Stimulated activated naive CD8-positive, alpha-beta T cell treated with anti-CD3 and anti-CD28 coated beads, Interleukin-15, Interleukin-2, amounts not matched to agents 100 ng/mL and 50 ng/mL, for 24 hours (primary cell): ENCODE results near the gene NEK10.

ENCODE experiments used
- H3K27ac Mint-ChIP-seq: one replicate; pipeline ENCODE4 v1.8.0; 2021; ENCODE audit warnings: mild to moderate bottlenecking, mixed read lengths
- H3K27me3 Mint-ChIP-seq: one replicate; pipeline ENCODE4 v1.8.0; 2021; ENCODE audit warnings: mixed read lengths
- H3K36me3 Mint-ChIP-seq: one replicate; pipeline ENCODE4 v1.8.0; 2021; ENCODE audit warnings: low read depth, mixed read lengths
- H3K4me1 Mint-ChIP-seq: one replicate; pipeline ENCODE4 v1.8.0; 2021; ENCODE audit warnings: low read depth, mixed read lengths
- H3K4me3 Mint-ChIP-seq: one replicate; pipeline ENCODE4 v1.8.0; 2021; ENCODE audit warnings: mild to moderate bottlenecking, mixed read lengths
- H3K9me3 Mint-ChIP-seq: one replicate; pipeline ENCODE4 v1.8.0; 2021; ENCODE audit warnings: mixed read lengths

NEK10 gene

GRCh38 chr3:27160146-27160545 is 209.0 kb downstream of the NEK10 start:
- Mint-ChIP-seq H3K27me3 (no peaks in the 10 kb centered on the region), H3K9me3 (no peaks in the 10 kb centered on the region), H3K4me1 (no peaks in the 10 kb centered on the region), H3K27ac (no peak overlapping the region), H3K36me3 (no peaks in the 10 kb centered on the region), H3K4me3 (no peak overlapping the region)

GRCh38 chr3:27147215-27147614 is 222.0 kb downstream of the NEK10 start:
- H3K27me3 Mint-ChIP-seq = peaks cover 3% of the 10 kb centered on the region

GRCh38 chr3:27146786-27147185 is 222.4 kb downstream of the NEK10 start:
- Mint-ChIP-seq H3K27me3 (peaks cover 3% of the 10 kb centered on the region), H3K4me3 (no peak overlapping the region), H3K4me1 (no peaks in the 10 kb centered on the region), H3K9me3 (no peaks in the 10 kb centered on the region), H3K27ac (no peak overlapping the region), H3K36me3 (no peaks in the 10 kb centered on the region)

More at GRCh38 chr3:27147215-27147614, 222.0 kb downstream of the NEK10 start:
- no peak overlapping the region for H3K4me3 Mint-ChIP-seq
- no peaks in the 10 kb centered on the region for H3K4me1 Mint-ChIP-seq
- no peak overlapping the region for H3K27ac Mint-ChIP-seq
- H3K36me3 Mint-ChIP-seq = no peaks in the 10 kb centered on the region
- no peaks in the 10 kb centered on the region for H3K9me3 Mint-ChIP-seq

- no peak overlapping the region for H3K27ac Mint-ChIP-seq
- no peaks in the 10 kb centered on the region for H3K27me3 Mint-ChIP-seq
- no peak overlapping the region for H3K4me3 Mint-ChIP-seq
- H3K36me3 Mint-ChIP-seq = no peaks in the 10 kb centered on the region
- H3K9me3 Mint-ChIP-seq = peaks cover 4% of the 10 kb centered on the region
- no peaks in the 10 kb centered on the region for H3K4me1 Mint-ChIP-seq
Observed at GRCh38 chr3:27145719-27146118, 223.5 kb downstream of the NEK10 start.

GRCh38 chr3:27141668-27142067 is 227.5 kb downstream of the NEK10 start:
- H3K27me3 Mint-ChIP-seq = no peaks in the 10 kb centered on the region
- no peak overlapping the region for H3K27ac Mint-ChIP-seq
- H3K4me3 Mint-ChIP-seq = no peak overlapping the region
- no peaks in the 10 kb centered on the region for H3K36me3 Mint-ChIP-seq
- H3K4me1 Mint-ChIP-seq = no peaks in the 10 kb centered on the region
- H3K9me3 Mint-ChIP-seq = peaks cover 4% of the 10 kb centered on the region

GRCh38 chr3:27138562-27138961 is 230.6 kb downstream of the NEK10 start:
- H3K27ac Mint-ChIP-seq = no peak overlapping the region
- no peaks in the 10 kb centered on the region for H3K4me1 Mint-ChIP-seq
- H3K27me3 Mint-ChIP-seq = no peaks in the 10 kb centered on the region
- H3K36me3 Mint-ChIP-seq = no peaks in the 10 kb centered on the region
- no peak overlapping the region for H3K4me3 Mint-ChIP-seq
- H3K9me3 Mint-ChIP-seq = peaks cover 4% of the 10 kb centered on the region

DNA sequence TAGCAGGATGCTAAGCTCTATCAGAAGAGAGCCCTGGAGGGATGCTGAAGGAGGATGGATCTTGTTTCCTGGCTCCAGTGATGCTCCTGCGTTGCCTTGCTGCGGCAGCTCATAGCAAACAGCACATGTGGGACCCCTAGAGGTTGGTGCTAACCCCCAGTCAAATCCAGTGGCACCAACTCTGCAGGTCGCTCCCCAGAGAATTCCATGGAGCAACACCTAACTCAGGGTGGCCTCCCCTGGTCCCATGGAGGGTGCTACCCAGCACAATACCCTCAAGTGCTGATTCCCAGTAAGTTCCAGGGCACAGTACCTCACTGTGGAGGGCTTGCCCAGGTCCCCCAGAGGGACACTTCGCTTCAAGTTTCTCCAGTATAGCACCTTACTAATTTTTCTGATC is 231.2 kb downstream of the NEK10 start:
- H3K4me3 Mint-ChIP-seq = no peak overlapping the region
- H3K27me3 Mint-ChIP-seq = no peaks in the 10 kb centered on the region
- peaks cover 4% of the 10 kb centered on the region for H3K9me3 Mint-ChIP-seq
- H3K36me3 Mint-ChIP-seq = no peaks in the 10 kb centered on the region
- H3K4me1 Mint-ChIP-seq = no peaks in the 10 kb centered on the region
- H3K27ac Mint-ChIP-seq = no peak overlapping the region

GRCh38 chr3:27134171-27134796 is 234.9 kb downstream of the NEK10 start:
- no peaks in the 10 kb centered on the region for H3K36me3 Mint-ChIP-seq
- H3K4me1 Mint-ChIP-seq = no peaks in the 10 kb centered on the region
- no peaks in the 10 kb centered on the region for H3K9me3 Mint-ChIP-seq
- no peaks in the 10 kb centered on the region for H3K27me3 Mint-ChIP-seq
- no peak overlapping the region for H3K27ac Mint-ChIP-seq
- no peak overlapping the region for H3K4me3 Mint-ChIP-seq

DNA sequence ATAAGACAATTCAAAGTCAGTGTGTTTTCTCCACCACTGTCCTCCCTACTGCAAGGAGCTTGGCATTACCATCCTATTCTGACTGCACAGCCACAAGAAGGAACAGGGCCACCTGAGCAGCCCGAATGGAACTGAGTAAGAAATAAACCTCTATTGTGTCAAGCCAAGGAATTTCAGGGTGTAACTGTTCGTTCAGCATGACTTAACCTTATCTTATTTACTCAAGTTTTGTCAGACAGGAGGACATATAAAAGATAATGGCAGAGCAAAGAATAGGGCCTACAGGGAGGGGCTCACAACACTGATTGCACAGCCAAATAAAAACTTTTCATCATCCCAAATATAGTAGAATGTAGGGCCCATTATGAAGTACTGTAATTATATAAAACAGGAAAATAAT is 236.1 kb downstream of the NEK10 start:
- Mint-ChIP-seq H3K27ac (no peak overlapping the region), H3K9me3 (no peaks in the 10 kb centered on the region), H3K36me3 (no peaks in the 10 kb centered on the region), H3K27me3 (no peaks in the 10 kb centered on the region), H3K4me1 (no peaks in the 10 kb centered on the region), H3K4me3 (no peak overlapping the region)

GRCh38 chr3:27130796-27131195 is 238.4 kb downstream of the NEK10 start:
- H3K4me3 Mint-ChIP-seq = no peak overlapping the region
- H3K27me3 Mint-ChIP-seq = no peaks in the 10 kb centered on the region
- no peaks in the 10 kb centered on the region for H3K9me3 Mint-ChIP-seq
- H3K36me3 Mint-ChIP-seq = no peaks in the 10 kb centered on the region
- no peak overlapping the region for H3K27ac Mint-ChIP-seq
- H3K4me1 Mint-ChIP-seq = no peaks in the 10 kb centered on the region

DNA sequence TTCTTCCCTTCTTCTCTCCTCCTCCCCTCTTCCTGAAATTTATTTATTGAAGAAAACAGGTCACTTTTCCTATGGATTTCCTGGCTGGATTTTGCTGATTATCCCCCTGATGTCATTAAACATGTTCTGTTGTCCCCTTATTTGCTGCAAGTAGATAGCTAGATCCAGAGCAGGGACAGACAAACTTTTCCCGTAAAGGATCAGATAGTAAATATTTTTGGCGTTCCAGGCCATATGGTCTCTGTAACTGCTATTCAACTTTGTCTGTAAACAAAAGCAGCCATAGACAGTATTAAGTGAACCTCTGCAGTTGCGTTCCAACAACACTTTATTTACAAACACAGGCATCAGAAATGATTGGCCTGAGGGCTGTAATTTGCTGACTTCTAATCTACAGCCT is 241.3 kb downstream of the NEK10 start:
- Mint-ChIP-seq H3K4me3 (no peak overlapping the region), H3K4me1 (no peaks in the 10 kb centered on the region), H3K27ac (no peak overlapping the region), H3K27me3 (no peaks in the 10 kb centered on the region), H3K36me3 (no peaks in the 10 kb centered on the region), H3K9me3 (no peaks in the 10 kb centered on the region)

GRCh38 chr3:27127195-27127594 is 242.0 kb downstream of the NEK10 start:
- no peaks in the 10 kb centered on the region for H3K9me3 Mint-ChIP-seq
- H3K4me3 Mint-ChIP-seq = no peak overlapping the region

GRCh38 chr3:27125821-27126501 is 243.2 kb downstream of the NEK10 start:
- H3K36me3 Mint-ChIP-seq = no peaks in the 10 kb centered on the region

More at GRCh38 chr3:27127195-27127594, 242.0 kb downstream of the NEK10 start:
- Mint-ChIP-seq H3K27ac (no peak overlapping the region), H3K36me3 (no peaks in the 10 kb centered on the region), H3K4me1 (no peaks in the 10 kb centered on the region), H3K27me3 (no peaks in the 10 kb centered on the region)

DNA sequence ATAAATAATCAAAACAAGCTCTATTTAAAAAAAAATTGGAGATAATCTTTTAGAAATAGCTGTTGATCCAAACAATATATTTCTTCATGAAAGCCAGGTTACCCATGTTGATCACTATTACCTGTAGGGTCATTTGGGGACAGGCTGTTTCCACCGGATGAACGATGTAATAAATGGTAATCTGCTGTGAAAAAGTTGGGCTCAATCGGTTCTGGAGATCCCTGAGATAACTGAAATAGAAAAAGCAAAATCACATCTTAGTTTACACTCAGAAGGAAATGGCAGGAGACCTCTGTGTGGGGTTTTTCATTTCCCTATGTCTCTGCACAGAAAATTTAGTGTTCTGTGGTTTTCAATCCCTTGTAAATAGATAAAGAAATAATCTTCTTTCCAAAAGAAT is 249.5 kb downstream of the NEK10 start:
- no peaks in the 10 kb centered on the region for H3K4me1 Mint-ChIP-seq
- H3K4me3 Mint-ChIP-seq = no peak overlapping the region
- H3K9me3 Mint-ChIP-seq = no peaks in the 10 kb centered on the region
- H3K27me3 Mint-ChIP-seq = no peaks in the 10 kb centered on the region
- no peaks in the 10 kb centered on the region for H3K36me3 Mint-ChIP-seq
- H3K27ac Mint-ChIP-seq = no peak overlapping the region

More at GRCh38 chr3:27125821-27126501, 243.2 kb downstream of the NEK10 start:
- H3K27ac Mint-ChIP-seq = no peak overlapping the region
- H3K4me3 Mint-ChIP-seq = no peak overlapping the region
- no peaks in the 10 kb centered on the region for H3K27me3 Mint-ChIP-seq
- H3K4me1 Mint-ChIP-seq = no peaks in the 10 kb centered on the region
- no peaks in the 10 kb centered on the region for H3K9me3 Mint-ChIP-seq

DNA sequence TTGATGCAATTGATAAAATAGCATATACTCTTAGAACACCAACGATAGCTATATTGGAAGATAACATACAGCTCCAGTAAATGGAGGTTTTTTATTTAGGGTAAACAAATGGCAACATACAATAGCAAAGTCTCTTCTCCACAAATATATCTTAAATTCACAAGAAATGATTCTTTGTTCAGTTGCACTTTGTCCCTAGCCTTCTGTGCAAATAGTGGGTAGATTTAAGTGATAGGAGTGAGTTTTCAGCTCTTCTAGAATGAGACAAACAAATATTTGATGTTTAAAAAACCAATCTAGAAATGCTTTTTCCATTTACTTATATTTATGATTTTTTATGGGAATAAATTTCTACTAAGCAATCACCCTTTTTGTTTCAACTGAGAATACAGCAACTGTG is 253.8 kb downstream of the NEK10 start:
- Mint-ChIP-seq H3K27ac (no peak overlapping the region), H3K4me3 (no peak overlapping the region), H3K9me3 (no peaks in the 10 kb centered on the region), H3K4me1 (no peaks in the 10 kb centered on the region), H3K27me3 (peaks cover 4% of the 10 kb centered on the region), H3K36me3 (no peaks in the 10 kb centered on the region)

- Mint-ChIP-seq H3K4me1 (no peaks in the 10 kb centered on the region), H3K27me3 (peaks cover 4% of the 10 kb centered on the region), H3K36me3 (no peaks in the 10 kb centered on the region), H3K4me3 (no peak overlapping the region), H3K27ac (no peak overlapping the region), H3K9me3 (no peaks in the 10 kb centered on the region)
Observed at GRCh38 chr3:27114684-27115083, 254.5 kb downstream of the NEK10 start.
